Measurements from ENCODE around the gene COQ2. TPM values are rescaled to one million over a fixed set of nuclear protein-coding genes. Genes with fewer than 3 reads are reported as not detected.
"Not testable (repeated sequence)": the region's sequence is repeated elsewhere in the genome, so short reads cannot be mapped to it uniquely, and the experiment has no call there.

Gene COQ2
- total RNA-seq, 1 experiment from 2014 or later = 19.8 TPM

DNA sequence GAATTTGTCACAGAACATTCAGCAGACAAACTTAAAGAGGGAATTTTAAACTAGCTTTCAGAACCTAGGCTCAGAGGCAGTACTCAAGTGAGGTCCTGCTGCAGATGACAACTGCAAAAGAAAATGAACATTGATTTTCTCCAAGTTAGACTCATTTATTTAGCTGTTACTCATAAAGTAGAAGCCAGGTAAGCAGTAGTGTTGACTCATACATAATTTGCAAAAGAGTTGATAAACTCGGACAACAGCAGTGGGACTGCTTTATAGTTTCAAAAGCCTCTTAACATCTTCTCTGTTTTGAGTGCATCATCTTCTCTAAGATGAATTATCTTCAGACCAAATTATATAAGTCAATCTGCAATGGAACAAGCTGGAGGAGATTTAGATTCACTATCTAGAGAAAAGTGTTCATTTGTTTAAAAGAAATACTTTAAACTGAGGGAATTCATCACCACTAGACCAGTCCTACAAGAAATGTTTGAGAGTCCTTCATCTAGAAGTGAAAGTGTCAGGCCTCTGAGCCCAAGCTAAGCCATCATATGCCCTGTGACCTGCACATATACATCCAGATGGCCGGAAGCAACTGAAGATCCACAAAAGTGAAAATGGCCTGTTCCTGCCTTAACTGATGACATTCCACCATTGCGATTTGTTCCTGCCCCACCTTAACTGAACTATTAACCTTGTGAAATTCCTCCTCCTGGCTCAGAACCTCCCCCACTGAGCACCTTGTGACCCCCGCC is 49.5 kb downstream of the COQ2 start:
- Histone ChIP-seq H3K79me1 (ENCODE audit: insufficient read depth, low read depth, low read length, poor library complexity, severe bottlenecking) (no peaks in the 10 kb centered on the region), H3T11ph (ENCODE audit: low read length) (no peak overlapping the region), H3K4ac (ENCODE audit: low read depth, low read length) (no peak overlapping the region), H3K23me2 (ENCODE audit: insufficient read length, low read depth, low read length, poor library complexity, severe bottlenecking) (no peaks in the 10 kb centered on the region), H2BK5ac (ENCODE audit: insufficient read length, low read length) (no peak overlapping the region), H2BK120ac (ENCODE audit: low read depth, low read length, poor library complexity, severe bottlenecking) (no peak overlapping the region), H2BK15ac (ENCODE audit: low read depth, low read length) (no peak overlapping the region), H3K9me3 (ENCODE audit: control insufficient read depth, low read depth, low read length) (no peaks in the 10 kb centered on the region), H4K91ac (ENCODE audit: insufficient read length, low read depth, low read length) (no peak overlapping the region), H4K8ac (replicated peaks; ENCODE audit: insufficient read length, low read depth, low read length) (no peak overlapping the region), H3K56ac (ENCODE audit: insufficient read length, low read depth, low read length) (no peak overlapping the region), H2BK12ac (ENCODE audit: insufficient read length, low read depth, low read length) (no peak overlapping the region), H3K9ac (ENCODE audit: extremely low read depth, insufficient read length, low read length) (no peak overlapping the region), H2AK5ac (ENCODE audit: insufficient read length, low read length) (no peak overlapping the region), H3K18ac (ENCODE audit: insufficient read length, low read depth, low read length) (no peak overlapping the region), H3K4me2 (ENCODE audit: insufficient read depth, insufficient read length, low read length) (no peak overlapping the region), H2AFZ (ENCODE audit: low read length) (no peak overlapping the region), H3K79me2 (ENCODE audit: insufficient read depth, low read length) (no peaks in the 10 kb centered on the region), H3K4me1 (ENCODE audit: insufficient read depth, low read length) (no peaks in the 10 kb centered on the region; the same call in 1 of the 2 replicates), H3K14ac (ENCODE audit: insufficient read depth, low read length) (no peak overlapping the region), H3K27ac (ENCODE audit: insufficient read length, low read depth, low read length) (no peak overlapping the region), H4K20me1 (ENCODE audit: control insufficient read depth, insufficient read depth, insufficient read length) (no peaks in the 10 kb centered on the region), H3K23ac (ENCODE audit: insufficient read length, low read depth, low read length) (no peak overlapping the region), H3K27me3 (ENCODE audit: insufficient read depth, low read length) (no peaks in the 10 kb centered on the region), H2BK20ac (ENCODE audit: low read depth, low read length, poor library complexity, severe bottlenecking) (no peak overlapping the region), H4K5ac (ENCODE audit: insufficient read length, low read depth, low read length) (no peak overlapping the region)
- Mint-ChIP-seq H3K27me3 (ENCODE audit: low read depth) (no peaks in the 10 kb centered on the region), H3K36me3 (ENCODE audit: insufficient read depth in 1 of 3, low read depth in 3 of 3) (no peaks in the 10 kb centered on the region), H3K27ac (peak overlapping the region in 1 of 3 experiments; percentile 42; a peak in 2 of 7 replicates), H3K4me1 (peaks cover 16 to 19% of the 10 kb centered on the region in 2 experiments), H3K9me3 (no peaks in the 10 kb centered on the region), H3K4me3 (no peak overlapping the region)
- DNase-seq = no peak
- no CpG with 5 or more reads among the region's 4 CpGs for WGBS (ENCODE audit: extremely low coverage, insufficient read length, low lambda C conversion rate)
- TF ChIP-seq, protein P1, sequence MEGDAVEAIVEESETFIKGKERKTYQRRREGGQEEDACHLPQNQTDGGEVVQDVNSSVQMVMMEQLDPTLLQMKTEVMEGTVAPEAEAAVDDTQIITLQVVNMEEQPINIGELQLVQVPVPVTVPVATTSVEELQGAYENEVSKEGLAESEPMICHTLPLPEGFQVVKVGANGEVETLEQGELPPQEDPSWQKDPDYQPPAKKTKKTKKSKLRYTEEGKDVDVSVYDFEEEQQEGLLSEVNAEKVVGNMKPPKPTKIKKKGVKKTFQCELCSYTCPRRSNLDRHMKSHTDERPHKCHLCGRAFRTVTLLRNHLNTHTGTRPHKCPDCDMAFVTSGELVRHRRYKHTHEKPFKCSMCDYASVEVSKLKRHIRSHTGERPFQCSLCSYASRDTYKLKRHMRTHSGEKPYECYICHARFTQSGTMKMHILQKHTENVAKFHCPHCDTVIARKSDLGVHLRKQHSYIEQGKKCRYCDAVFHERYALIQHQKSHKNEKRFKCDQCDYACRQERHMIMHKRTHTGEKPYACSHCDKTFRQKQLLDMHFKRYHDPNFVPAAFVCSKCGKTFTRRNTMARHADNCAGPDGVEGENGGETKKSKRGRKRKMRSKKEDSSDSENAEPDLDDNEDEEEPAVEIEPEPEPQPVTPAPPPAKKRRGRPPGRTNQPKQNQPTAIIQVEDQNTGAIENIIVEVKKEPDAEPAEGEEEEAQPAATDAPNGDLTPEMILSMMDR (conservative IDR thresholded peaks at IDR 0.05) = no peak

DNA sequence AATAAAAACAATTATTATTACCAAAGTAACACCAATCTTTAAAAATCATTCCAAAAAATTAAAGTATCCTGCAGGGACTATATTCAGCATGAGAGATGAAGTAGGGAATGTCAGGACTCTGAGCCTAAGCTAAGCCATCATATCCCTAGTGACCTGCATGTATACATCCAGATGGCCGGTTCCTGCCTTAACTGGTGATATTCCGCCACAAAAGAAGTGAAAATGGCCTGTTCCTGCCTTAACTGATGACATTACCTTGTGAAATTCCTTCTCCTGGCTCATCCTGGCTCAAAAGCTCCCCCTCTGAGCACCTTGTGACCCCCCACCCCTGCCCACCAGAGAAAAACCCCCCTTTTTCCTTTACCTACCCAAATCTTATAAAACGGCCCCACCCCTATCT is 50.2 kb downstream of the COQ2 start:
- H2BK120ac ChIP-seq (ENCODE audit: low read depth, low read length, poor library complexity, severe bottlenecking); H3T11ph ChIP-seq (ENCODE audit: low read length); H3K79me1 ChIP-seq (ENCODE audit: insufficient read depth, low read depth, low read length, poor library complexity, severe bottlenecking); H3K4me1 ChIP-seq (ENCODE audit: insufficient read depth, low read length); DNase-seq; H3K36me3 Mint-ChIP-seq (ENCODE audit: insufficient read depth in 1 of 3, low read depth in 3 of 3); H3K9me3 Mint-ChIP-seq; H2AFZ ChIP-seq (ENCODE audit: low read length); H4K20me1 ChIP-seq (ENCODE audit: control insufficient read depth, insufficient read depth, insufficient read length); H4K91ac ChIP-seq (ENCODE audit: insufficient read length, low read depth, low read length); H3K4me3 Mint-ChIP-seq; H3K14ac ChIP-seq (ENCODE audit: insufficient read depth, low read length); H3K27me3 ChIP-seq (ENCODE audit: insufficient read depth, low read length); H3K4ac ChIP-seq (ENCODE audit: low read depth, low read length); H3K23ac ChIP-seq (ENCODE audit: insufficient read length, low read depth, low read length); H4K8ac ChIP-seq (replicated peaks; ENCODE audit: insufficient read length, low read depth, low read length); H3K27me3 Mint-ChIP-seq (ENCODE audit: low read depth); H2BK20ac ChIP-seq (ENCODE audit: low read depth, low read length, poor library complexity, severe bottlenecking); H2AK5ac ChIP-seq (ENCODE audit: insufficient read length, low read length); H3K18ac ChIP-seq (ENCODE audit: insufficient read length, low read depth, low read length); H3K79me2 ChIP-seq (ENCODE audit: insufficient read depth, low read length); H3K56ac ChIP-seq (ENCODE audit: insufficient read length, low read depth, low read length); H3K27ac ChIP-seq (ENCODE audit: insufficient read length, low read depth, low read length); H2BK12ac ChIP-seq (ENCODE audit: insufficient read length, low read depth, low read length); H3K9ac ChIP-seq (ENCODE audit: extremely low read depth, insufficient read length, low read length); H2BK5ac ChIP-seq (ENCODE audit: insufficient read length, low read length); H3K23me2 ChIP-seq (ENCODE audit: insufficient read length, low read depth, low read length, poor library complexity, severe bottlenecking); H3K9me3 ChIP-seq (ENCODE audit: control insufficient read depth, low read depth, low read length); H3K27ac Mint-ChIP-seq; H2BK15ac ChIP-seq (ENCODE audit: low read depth, low read length); H3K4me2 ChIP-seq (ENCODE audit: insufficient read depth, insufficient read length, low read length); H4K5ac ChIP-seq (ENCODE audit: insufficient read length, low read depth, low read length): not testable (repeated sequence)
- WGBS (ENCODE audit: extremely low coverage, insufficient read length, low lambda C conversion rate) = no CpG with 5 or more reads among the region's 3 CpGs
- H3K4me1 Mint-ChIP-seq = peaks cover 16 to 19% of the 10 kb centered on the region in 2 experiments

Data from H9 (cell line).